GM21737 (cell line): ENCODE measurements around the gene CFHR5.
"Not testable (repeated sequence)": the region's sequence is repeated elsewhere in the genome, so short reads cannot be mapped to it uniquely, and the experiment has no call there.

Source experiments
- ATAC-seq: cut with Tn5 transposase; IDR thresholded peaks from one replicate; pipeline ENCODE4 v1.9.1; 2021; ENCODE audit warnings: mild to moderate bottlenecking, moderate library complexity; ENCODE audit not compliant: unreplicated experiment

The CFHR5 gene

DNA sequence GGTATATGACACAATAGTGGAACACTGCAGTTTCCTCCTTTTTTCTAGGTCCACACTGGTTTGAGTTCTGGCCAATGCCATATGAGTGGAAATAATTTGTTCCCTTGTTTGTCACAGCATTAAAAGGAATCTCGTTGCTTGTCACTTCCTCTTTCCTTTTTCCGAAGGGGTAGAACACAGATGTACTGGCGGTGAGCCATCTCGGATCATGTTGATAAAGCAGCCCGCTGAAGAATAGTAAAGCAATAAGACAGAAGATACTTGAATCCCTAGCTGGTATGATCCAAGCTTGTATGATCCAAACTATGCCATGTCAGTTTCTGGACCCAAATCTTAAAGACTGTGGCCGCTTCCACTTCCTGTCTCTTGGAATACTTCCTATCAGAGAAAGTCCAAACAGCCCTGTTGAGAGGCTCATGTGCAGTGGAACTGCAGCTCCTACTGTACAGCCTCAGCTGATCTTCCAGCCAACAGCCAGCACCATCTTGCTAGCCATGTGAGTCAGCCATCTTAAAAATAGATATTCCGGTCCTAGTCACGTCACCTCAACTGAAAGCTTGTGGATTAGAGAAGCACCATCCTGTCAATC is 40.3 kb downstream of the CFHR5 start:
- no peak for ATAC-seq

DNA sequence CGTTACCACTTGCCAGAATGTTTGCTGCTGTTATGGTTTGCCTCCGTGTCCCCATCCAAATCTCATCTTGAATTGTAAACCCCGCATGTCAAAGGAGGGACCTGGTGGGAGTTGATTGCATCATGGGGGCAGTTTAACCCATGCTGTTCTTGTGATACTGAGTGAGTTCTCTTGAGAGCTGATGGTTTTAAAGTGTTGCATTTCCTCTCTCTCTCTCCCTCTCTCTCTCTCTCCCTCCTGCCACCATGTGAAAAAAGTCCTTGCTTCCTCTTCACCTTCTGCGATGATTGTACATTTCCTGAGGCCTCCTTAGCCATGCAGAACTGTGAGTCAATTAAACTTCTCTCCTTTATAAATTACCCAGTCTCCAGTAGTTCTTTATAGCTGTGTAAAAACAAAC is 44.4 kb downstream of the CFHR5 start:
- ATAC-seq: no peak

DNA sequence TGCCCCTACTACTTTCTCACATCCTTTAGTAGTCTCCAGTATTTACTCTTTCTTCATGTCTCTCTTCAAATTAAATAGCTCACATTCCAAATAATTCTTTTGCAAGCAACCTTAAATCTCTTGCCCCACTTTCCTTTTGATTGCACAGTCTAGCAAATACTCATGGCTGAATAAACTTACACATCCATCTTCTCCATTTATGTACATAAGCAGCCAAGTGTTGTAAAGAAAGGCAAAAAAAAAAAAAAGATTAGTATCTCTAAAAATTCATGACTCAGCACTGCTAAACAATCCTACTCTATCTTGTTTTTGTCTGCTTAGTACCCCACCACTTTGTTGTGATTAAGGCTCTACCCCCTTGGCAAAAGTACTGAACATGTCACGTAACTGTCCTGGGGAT is 47.1 kb downstream of the CFHR5 start:
- no peak for ATAC-seq

DNA sequence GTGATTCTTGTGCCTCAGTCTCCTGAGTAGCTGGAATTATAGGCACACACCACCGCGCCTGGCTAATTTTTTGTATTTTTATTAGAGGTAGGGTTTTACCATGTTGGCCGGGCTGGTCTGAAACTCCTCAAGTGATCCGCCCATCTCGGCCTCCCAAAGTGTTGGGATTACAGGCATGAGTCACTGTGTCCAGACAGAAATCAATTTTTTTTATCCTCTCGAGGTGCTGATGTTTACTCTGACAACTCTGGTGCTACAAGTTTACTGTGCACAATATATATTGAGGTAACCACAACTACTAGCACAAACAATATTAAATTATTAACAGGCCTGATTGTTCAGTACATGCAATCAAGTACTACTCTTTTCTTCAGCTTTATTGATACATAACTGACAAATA is 50.0 kb downstream of the CFHR5 start:
- ATAC-seq: no peak

DNA sequence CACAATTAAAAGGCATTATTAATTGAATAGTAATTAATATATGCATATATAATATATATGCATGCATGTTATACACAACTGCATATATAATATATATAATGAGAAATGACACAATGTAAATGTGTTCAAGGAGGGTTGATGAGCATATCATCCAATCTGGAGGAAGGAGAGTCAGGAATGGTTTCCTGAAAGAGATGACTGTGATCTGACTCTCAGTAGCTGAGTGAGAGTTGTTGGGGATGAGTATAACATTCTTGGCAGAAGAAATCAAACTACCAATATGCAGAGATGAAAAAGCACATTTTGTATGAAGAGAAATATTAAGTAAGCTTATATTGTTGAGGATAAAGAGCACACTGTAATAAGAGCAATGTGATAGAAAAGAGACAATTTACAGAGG is 52.4 kb downstream of the CFHR5 start:
- ATAC-seq: no peak

DNA sequence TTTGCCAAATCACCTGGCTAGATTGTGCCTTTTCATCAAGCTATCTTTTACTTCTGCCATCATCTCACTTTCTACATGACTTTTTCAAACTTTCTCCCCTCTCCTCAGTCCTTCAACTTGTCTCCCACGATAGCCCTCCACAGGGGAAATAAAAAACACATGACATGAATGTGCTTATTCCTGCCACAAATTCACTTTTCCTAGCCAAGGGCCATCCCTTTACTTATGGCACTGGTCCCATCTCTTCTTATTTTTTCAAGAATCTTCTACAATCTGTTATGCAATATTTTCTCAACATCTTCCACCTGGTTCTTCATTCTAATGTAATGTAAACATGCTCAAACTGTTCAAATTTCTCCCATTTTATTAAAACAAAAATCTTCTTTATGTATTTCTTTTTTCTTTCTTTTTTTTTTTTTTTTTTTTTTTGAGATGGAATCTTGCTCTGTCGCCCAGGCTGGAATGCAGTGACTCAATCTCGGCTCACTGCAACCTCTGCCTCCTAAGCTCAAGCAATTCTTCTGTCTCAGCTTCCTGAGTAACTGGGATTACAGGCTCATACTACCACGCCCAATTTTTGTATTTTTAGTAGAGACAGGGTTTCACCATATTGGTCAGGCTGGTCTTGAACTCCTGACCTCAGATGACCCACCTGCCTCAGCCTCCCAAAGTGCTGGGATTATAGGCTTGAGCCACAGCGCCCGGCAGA is 57.4 kb downstream of the CFHR5 start:
- not testable (repeated sequence) for ATAC-seq

DNA sequence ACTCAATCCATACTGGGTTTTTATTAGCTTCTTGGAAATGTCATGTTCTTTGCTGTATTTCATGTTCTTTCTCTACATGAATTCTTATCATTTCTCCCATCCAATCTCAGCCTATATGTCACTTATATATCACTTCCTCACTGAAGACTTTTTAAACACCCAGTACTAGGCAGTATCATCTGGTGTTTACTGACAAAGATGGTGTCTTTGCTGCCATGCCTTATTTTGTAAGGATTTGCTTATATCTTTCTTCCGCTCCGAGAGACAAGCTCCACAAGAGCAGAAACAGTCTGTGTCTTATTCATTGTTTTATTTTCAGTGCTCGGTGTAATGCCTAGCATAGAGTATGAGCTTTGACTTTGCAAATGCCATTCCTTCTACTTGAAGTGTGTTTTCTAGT is 59.5 kb downstream of the CFHR5 start:
- no peak for ATAC-seq

DNA sequence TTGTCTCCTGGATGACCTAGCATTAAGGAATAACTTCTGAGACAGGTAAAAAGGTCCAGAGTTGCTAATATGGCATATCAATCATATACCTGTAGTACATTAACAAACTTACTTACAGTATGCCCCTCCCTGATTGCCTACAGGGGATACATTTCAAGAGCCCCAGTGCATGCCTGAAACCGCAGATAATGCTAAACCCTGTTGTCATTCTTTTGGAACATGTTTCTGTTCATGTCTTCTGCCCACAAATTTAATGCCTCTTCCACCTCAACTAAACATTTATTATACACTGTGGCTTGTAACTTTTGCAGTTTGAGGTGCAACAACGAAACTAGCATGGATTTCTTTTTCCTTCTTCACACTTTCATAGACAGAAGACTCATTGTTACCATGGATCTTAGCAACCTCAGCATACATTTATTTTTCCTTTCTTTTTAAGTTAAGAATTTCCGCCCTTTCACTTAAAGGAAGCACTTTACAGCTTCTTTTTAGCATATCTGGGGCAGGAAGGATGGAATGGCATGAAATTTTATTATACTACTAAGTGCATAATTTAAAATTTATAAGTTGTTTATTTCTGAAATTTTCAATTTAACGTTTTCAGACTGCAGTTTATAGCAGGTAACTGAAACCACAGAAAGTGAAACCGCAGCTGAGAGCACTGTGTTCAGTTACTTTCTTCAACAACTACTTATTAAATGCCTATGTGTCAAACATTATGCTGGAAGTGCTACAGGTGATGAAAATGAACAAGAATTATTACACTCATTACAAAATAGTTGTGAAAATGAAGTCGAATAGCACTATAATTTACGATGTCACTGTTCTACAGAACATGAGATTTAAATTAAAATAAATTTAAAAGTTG is 64.4 kb downstream of the CFHR5 start:
- no peak for ATAC-seq

DNA sequence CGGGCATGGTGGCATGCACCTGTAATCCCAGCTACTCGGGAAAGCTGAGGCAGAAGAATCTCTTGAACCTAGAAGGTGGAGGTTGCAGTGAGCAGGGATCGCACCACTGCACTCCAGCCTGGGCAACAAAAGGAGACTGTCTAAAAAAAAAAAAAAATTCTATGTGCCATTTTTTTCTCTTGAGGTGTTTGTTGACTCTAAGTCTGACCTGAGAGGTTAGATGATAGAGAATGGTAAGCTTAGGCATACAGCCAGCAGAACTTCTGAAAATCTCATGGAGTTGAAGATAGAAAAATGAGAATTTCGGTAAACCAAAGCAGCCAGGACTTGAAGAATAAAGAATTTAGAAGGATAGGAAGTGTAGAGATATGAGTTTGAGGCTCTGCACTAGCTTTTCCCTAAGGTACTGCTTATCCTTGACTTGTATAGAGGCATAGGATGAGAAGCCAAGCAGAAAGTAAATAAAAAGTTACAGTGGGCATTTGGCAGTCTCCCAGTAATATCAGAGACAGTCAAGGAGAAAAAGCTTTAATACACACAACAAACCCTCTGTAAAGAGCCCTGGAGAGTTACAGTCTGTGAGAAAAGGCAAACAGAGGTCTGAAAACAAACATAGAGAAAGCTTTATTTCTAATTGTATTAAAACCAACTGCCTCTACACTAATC is 65.5 kb downstream of the CFHR5 start:
- ATAC-seq: no peak

DNA sequence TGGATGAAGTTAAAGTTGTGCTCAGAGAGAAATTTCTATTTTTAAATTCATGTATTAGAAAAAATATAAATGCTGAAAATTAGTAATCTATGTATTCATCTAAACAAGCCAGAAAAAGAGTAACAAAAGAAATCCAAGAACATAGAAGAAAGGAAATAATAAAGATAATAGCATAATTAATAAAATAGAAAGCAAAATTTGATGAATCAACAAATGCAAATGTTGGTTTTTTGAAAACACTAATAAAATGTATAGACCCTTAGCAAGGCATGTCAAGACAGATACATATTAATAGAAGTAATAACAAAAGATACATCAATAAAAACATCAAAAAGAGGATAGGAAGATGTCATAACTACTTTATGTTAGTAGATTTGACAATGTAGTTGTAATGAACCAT is 71.7 kb downstream of the CFHR5 start:
- ATAC-seq: no peak
